Large intestine (tissue), 3 donors: ENCODE data around the gene LARP7. TPM values are rescaled to one million over a fixed set of nuclear protein-coding genes. Genes with fewer than 3 reads are reported as not detected.
"Not testable (repeated sequence)": the region's sequence is repeated elsewhere in the genome, so short reads cannot be mapped to it uniquely, and the experiment has no call there.

ENCODE experiments used
- DNase-seq, 2 donors: peaks; one replicate each; pipeline versions ENCODE4 v3.0.0 to v3.0.0-alpha.2; 2013
- H3K27ac ChIP-seq: one replicate; pipeline ENCODE4 v1.5.1; 2013; ENCODE audit warnings: low read length
- H3K27me3 ChIP-seq: 2 replicates; pipeline ENCODE4 v1.6.1; 2013; ENCODE audit warnings: low read length; ENCODE audit not compliant: control insufficient read depth, insufficient read depth
- H3K36me3 ChIP-seq: 2 replicates; pipeline ENCODE4 v1.6.1; 2013; ENCODE audit warnings: low read length; ENCODE audit not compliant: control insufficient read depth, insufficient read depth
- H3K4me1 ChIP-seq: one replicate; pipeline ENCODE4 v1.6.1; 2013; ENCODE audit warnings: low read length; ENCODE audit not compliant: control insufficient read depth, insufficient read depth
- H3K4me3 ChIP-seq: one replicate; pipeline ENCODE4 v1.5.1; 2013; ENCODE audit warnings: low read length
- H3K9me3 ChIP-seq: one replicate; pipeline ENCODE4 v1.6.1; 2013; ENCODE audit warnings: mild to moderate bottlenecking, low read depth, low read length, moderate library complexity; ENCODE audit not compliant: control insufficient read depth
- WGBS: methylation state at CpG from one replicate; pipeline ENCODE4 v1.1.5; 2013; ENCODE audit warnings: low lambda C conversion rate; ENCODE audit not compliant: insufficient coverage; 5-methylcytosine and 5-hydroxymethylcytosine counted together
- polyA plus RNA-seq: library from polyadenylated mRNA; unstranded; fragments of 120-200 nt; gene quantifications from one replicate; pipeline ENCODE4 v1.2.1, GENCODE V29; 2013

The LARP7 gene
- polyA plus RNA-seq, 1 donor, result 60.7 TPM

DNA sequence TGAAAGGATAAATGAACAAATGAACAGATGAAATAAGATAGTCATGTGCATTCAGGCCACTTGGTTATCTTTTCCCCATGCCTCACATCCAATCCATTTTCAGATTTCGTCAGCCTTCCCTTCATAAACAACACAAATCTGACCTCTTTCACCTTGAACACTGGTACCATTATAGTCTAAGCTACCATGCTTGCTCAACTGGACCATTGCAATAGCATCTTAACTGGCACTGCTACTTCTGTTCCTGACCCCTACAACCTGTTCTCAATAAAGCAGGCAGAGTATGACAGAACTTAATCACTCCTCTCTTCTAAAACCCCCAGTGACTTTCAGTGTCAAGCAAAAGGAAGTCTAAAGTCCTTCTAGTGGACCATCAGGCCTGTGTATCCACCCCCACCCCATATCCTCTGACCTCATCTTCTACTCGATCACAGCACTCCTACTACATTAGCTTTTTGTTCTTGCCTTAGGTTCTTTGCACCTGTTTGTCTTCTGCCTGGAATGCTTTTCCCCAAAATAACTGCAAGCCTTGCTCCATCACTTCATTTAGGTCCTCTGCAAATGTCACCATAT, 40.7 kb downstream of the LARP7 start:
- Histone ChIP-seq H3K27ac (no peak overlapping the region), H3K4me1 (peaks cover 8% of the 10 kb centered on the region)
- WGBS, result no CpG with 5 or more reads among the region's 2 CpGs

DNA sequence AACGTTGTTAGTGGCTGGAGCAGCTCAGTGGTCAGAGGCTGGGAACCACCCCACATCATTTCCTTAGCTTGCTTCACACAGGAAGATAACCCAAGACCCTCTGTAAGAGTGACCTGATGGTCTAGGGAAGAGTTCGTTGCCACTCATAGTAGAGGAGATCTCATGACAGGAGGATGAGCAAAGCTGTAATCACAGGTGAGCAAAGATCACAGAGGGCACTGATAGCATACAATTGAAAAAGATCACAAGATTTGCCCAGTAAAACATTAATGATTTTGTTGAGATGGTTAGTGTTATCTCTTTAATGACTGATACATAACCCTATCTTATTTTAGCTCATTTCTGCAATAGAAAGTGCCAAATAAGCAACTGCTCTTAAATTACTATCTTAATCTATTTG, 44.1 kb downstream of the LARP7 start:
- Histone ChIP-seq H3K9me3 (no peaks in the 10 kb centered on the region), H3K27me3 (no peaks in the 10 kb centered on the region), H3K36me3 (no peaks in the 10 kb centered on the region), H3K27ac (peak overlapping the region; percentile 56), H3K4me1 (peaks cover 8% of the 10 kb centered on the region), H3K4me3 (no peak overlapping the region)
- WGBS, result 20% methylated on average over 1 of the region's 2 CpGs
- DNase-seq, result peak; percentile 61 to 66

More for the DNA sequence above, 40.7 kb downstream of the LARP7 start:
- Histone ChIP-seq H3K36me3 (no peaks in the 10 kb centered on the region), H3K27me3 (no peaks in the 10 kb centered on the region), H3K9me3 (no peaks in the 10 kb centered on the region), H3K4me3 (no peak overlapping the region)
- DNase-seq, result peak in 1 of 2 donors; percentile 4

DNA sequence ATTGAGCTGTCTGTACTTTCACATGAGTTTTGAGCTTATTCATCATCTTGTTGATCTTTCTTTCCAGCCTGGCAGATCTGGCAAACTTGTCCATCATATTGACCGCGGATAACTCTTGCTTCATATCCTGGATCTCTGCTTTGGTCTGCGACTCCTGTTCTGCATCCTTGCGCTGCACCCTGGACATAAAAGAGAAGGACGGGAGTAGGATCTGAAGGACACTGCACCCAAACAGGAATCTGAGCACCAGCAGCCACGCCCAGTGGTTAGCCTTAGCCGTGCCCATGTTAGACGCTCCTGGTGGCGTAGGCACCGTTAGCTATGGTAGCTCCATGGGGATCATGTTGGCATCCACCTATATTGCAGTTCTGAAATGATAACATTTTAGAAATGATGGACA, 56.6 kb downstream of the LARP7 start:
- Histone ChIP-seq H3K27ac (no peak overlapping the region), H3K4me3 (no peak overlapping the region), H3K27me3 (peaks cover 2% of the 10 kb centered on the region), H3K36me3 (no peaks in the 10 kb centered on the region), H3K9me3 (no peaks in the 10 kb centered on the region), H3K4me1 (no peaks in the 10 kb centered on the region)
- no CpG with 5 or more reads among the region's 10 CpGs for WGBS
- no peak for DNase-seq

DNA sequence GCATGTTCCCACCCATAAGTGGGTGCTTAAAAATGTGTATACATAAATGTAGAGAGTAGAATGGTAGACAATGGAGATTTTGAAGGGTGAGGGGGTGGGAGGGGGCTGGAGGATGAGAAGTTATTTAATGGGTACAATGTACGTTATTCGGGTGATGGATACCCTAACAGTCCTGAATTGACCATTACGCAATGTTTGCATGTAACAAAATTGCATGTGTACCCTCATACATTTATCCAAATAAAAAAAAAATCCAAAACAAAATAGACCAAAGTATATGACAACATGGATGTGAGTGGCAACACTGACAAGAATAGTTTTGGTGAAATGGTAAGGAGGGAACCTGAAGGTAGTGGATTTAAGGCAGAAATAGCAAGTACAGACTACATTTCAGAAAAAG, 63.7 kb downstream of the LARP7 start:
- WGBS, result 100% methylated on average over 3 of the region's 3 CpGs

DNA sequence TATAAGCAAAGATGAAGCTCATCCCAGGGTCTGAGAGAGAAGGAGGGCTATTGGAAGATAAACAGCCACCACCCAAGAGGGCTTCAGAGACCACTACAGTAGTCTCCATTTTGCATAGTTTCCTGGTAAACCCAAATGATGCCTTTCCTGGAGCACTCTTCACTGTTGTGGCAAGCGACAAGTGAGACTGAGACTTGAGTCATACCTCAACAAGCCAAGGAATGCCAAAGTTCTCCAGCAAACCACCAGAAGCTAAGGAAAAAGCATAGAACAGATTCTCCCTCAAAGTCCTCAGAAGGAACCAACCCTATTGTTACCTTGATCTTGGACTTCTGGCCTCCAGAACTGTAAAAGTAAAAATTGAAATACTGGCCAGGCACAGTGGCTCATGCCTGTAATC, 65.9 kb downstream of the LARP7 start:
- H3K4me3 ChIP-seq, result no peak overlapping the region
- H3K27ac ChIP-seq, result no peak overlapping the region
- peaks cover 4% of the 10 kb centered on the region for H3K4me1 ChIP-seq
- H3K27me3 ChIP-seq, result peaks cover 50% of the 10 kb centered on the region
- no peaks in the 10 kb centered on the region for H3K36me3 ChIP-seq
- WGBS, result no CpG with 5 or more reads among the region's 1 CpG
- no peak for DNase-seq
- H3K9me3 ChIP-seq, result no peaks in the 10 kb centered on the region

More for the DNA sequence above, 63.7 kb downstream of the LARP7 start:
- no peak for DNase-seq
- Histone ChIP-seq H3K4me1 (peaks cover 4% of the 10 kb centered on the region), H3K27ac (no peak overlapping the region), H3K4me3 (no peak overlapping the region), H3K36me3 (no peaks in the 10 kb centered on the region), H3K27me3 (peaks cover 33% of the 10 kb centered on the region), H3K9me3 (no peaks in the 10 kb centered on the region)

DNA sequence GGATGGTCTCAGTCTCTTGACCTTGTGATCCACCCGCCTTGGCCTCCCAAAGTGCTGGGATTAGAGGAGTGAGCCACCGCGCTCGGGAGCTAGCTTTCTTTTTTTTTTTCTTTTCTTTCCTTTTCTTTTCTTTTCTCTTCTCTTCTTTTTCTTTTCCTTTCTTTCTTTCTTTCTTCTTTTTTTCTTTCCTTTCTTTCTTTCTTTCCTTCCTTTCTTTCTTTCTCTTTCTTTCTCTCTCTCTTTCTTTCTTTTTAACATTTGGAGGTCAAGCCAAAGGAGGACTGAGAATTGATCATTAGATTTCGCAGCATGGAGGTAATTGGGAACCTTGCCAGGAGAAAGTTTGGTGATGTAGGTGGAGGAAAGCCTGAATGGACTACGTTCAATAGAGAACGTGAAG, 67.4 kb downstream of the LARP7 start:
- no peaks in the 10 kb centered on the region for H3K36me3 ChIP-seq
- H3K27ac ChIP-seq, result no peak overlapping the region
- peaks cover 52% of the 10 kb centered on the region for H3K27me3 ChIP-seq
- H3K4me3 ChIP-seq, result no peak overlapping the region
- peaks cover 4% of the 10 kb centered on the region for H3K4me1 ChIP-seq
- WGBS, result 82% methylated on average over 7 of the region's 7 CpGs
- H3K9me3 ChIP-seq, result no peaks in the 10 kb centered on the region
- no peak for DNase-seq

DNA sequence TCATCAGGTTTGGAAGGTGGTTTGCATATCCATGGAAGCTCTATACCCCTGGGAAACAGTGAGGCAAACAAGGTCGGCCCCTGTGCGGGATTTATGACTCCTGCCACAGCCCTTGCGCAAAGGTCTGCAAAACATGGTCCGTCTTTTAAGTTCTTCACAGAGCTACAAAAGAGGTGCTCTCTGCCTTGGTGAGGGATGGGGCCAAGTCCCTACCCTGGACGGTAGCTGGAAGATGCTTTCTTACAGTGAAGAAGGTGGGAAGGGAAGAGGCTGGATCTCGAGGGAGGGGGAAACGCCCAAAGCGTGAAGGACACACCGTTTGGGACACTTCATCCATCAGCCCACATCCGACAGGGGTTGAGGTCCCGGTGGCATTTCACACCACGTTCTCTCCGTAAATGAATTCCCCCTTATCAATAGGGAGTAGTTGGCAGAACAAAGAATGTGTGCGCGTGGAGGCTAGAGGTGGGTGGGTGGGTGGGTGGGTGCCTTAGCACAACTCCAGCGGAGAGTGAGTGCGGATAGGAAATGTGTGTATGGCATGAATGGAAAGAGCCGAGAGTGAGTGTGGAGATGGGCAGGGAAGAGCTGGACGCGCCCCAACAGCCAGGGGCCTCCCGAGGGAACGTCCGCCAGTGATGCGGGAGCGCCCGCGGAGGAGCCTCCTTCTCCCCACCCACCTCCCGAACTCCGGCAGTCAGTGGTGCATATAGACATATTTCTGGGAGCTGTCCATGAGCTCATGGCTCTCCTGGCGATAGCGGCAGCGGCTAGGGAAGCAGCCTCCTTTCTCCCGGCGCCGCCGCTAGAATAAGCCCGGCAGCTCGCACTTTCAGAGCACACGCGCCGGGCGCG, 68.3 kb downstream of the LARP7 start:
- no peaks in the 10 kb centered on the region for H3K36me3 ChIP-seq
- H3K9me3 ChIP-seq, result no peaks in the 10 kb centered on the region
- no peak overlapping the region for H3K27ac ChIP-seq
- H3K4me3 ChIP-seq, result peak overlapping the region; percentile 38
- peaks cover 56% of the 10 kb centered on the region for H3K27me3 ChIP-seq
- DNase-seq, result peak; percentile 13 to 31
- no CpG with 5 or more reads among the region's 43 CpGs for WGBS
- peaks cover 4% of the 10 kb centered on the region for H3K4me1 ChIP-seq

DNA sequence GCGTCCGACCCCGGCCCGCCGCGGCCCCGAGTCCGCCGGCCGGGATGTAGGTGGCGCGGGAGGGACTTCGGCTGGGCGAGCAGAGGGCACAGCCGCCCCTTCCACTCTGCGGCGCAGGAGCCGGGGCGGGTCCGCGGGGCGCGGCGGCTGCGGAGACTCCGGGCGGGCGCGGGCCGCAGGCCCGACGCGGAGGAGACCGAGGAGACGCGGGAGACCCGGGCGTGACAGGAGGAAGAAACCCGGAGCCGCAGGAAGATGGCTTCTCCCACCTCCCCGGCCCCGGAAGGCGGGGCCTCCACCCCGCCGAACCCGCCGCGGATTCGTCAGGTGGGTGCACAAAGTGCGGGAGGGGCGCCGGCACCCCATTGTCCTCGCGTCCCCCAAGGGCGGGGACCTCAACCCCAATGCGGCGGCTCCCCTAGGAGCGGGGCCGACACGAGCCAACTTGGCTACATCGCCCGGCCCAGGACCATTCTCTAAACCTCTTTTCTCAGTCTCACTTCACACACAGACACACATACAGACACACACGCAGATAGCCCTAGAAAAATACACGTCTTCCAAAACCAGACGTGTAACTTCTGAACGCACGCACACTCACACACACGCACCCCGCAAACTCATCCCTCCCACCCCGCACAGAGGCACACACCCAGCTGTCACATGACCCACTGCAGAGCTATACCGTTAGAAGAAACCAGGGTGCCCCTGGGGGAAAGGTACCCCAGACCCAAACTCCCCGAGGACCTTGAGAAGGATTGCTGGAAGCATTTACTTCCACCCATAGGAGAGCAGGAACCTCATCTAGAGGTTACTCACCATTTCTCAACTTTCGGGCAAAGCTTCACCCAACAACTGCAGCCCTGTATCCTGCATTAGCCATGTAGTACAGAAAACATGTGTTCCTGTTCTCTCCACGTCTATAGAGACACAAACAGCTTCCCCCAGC, 69.2 kb downstream of the LARP7 start:
- no CpG with 5 or more reads among the region's 74 CpGs for WGBS
- H3K27ac ChIP-seq, H3K36me3 ChIP-seq, H3K4me1 ChIP-seq, H3K9me3 ChIP-seq: not testable (repeated sequence)
- peak overlapping the region; percentile 49 for H3K4me3 ChIP-seq
- H3K27me3 ChIP-seq, result peaks cover 61% of the 10 kb centered on the region
- DNase-seq, result peak in 1 of 2 donors; percentile 11

DNA sequence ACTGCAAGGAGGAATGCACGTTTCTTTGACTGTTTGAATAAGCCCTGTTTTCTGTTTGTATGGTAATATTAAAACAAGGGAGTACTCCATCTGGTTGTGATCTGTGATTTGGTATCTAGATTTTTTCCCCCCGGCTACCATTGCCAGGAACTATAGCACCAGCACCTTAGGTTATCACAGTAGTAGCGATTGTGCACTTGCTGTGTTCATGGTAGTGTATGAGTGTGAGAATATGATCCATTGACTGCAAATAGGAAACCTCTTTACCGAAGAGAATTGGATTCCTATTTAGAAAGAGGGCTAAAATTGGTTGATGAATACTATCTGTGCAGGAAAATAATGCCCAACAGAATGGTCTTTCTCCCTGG, 69.9 kb downstream of the LARP7 start:
- Histone ChIP-seq H3K36me3 (no peaks in the 10 kb centered on the region), H3K4me1 (peaks cover 4% of the 10 kb centered on the region), H3K27me3 (peaks cover 60% of the 10 kb centered on the region), H3K27ac (no peak overlapping the region), H3K4me3 (peak overlapping the region; percentile 49), H3K9me3 (no peaks in the 10 kb centered on the region)
- no CpG with 5 or more reads among the region's 4 CpGs for WGBS
- no peak for DNase-seq
